WTC11 (cell line): ENCODE data around the gene RGS16. TPM values are rescaled to one million over a fixed set of nuclear protein-coding genes. Genes with fewer than 3 reads are reported as not detected.

Experiments
- ATAC-seq: fragments of 200-7000 bp; cut with Tn5 transposase; 2 replicates; pipeline ENCODE4 v1.10.0; 2021; ENCODE audit warnings: mild to moderate bottlenecking, moderate library complexity
- CTCF ChIA-PET: fragments of 300-600 bp; sonication (Branson Sonifier 250); formaldehyde crosslinking; loops from one replicate; lab custom pipeline; 2021; ENCODE audit warnings: antibody characterized with exemption; lab: Charles Lee
- POLR2A ChIA-PET: fragments of 350-600 bp; sonication (Branson Sonifier 250); formaldehyde crosslinking; loops from one replicate; lab custom pipeline; 2021; ENCODE audit warnings: antibody characterized with exemption; lab: Charles Lee
- DNase-seq: peaks from one replicate; pipeline ENCODE4 v3.0.0; 2021; ENCODE audit warnings: low spot score
- H3K27ac Mint-ChIP-seq: 2 replicates; pipeline ENCODE4 v1.8.0; 2021; ENCODE audit warnings: mixed read lengths
- H3K27me3 Mint-ChIP-seq: 2 replicates; pipeline ENCODE4 v1.8.0; 2021; ENCODE audit warnings: low read depth, mild to moderate bottlenecking, moderate library complexity, mixed read lengths
- H3K36me3 Mint-ChIP-seq: 2 replicates; pipeline ENCODE4 v1.8.0; 2021; ENCODE audit warnings: mixed read lengths
- H3K4me1 Mint-ChIP-seq: 2 replicates; pipeline ENCODE4 v1.8.0; 2022; ENCODE audit warnings: mixed read lengths
- H3K4me3 Mint-ChIP-seq: 2 replicates; pipeline ENCODE4 v1.8.0; 2021; ENCODE audit warnings: mild to moderate bottlenecking, moderate library complexity, mixed read lengths
- H3K9me3 Mint-ChIP-seq: 2 replicates; pipeline ENCODE4 v1.8.0; 2021; ENCODE audit warnings: mixed read lengths
- ATF3 ChIP-seq: sonication (generic); formaldehyde crosslinking; conservative IDR thresholded peaks from 2 replicates; pipeline ENCODE4 v1.8.1; 2022; ENCODE audit warnings: mild to moderate bottlenecking, missing genetic modification reagents
- ESRRA ChIP-seq: sonication (generic); formaldehyde crosslinking; IDR thresholded peaks from 2 replicates; pipeline ENCODE4 v1.8.1; 2022; ENCODE audit warnings: mild to moderate bottlenecking, missing genetic modification reagents, borderline replicate concordance
- HMGA2 ChIP-seq: fragments of 250-450 bp; sonication (Bioruptor Pico); IDR thresholded peaks from 2 replicates; pipeline ENCODE4 v1.4.0; 2021; ENCODE audit warnings: mild to moderate bottlenecking, moderate library complexity
- HMGXB4 ChIP-seq: sonication (generic); formaldehyde crosslinking; IDR thresholded peaks from 2 replicates; pipeline ENCODE4 v1.8.1; 2023; ENCODE audit warnings: mild to moderate bottlenecking, moderate library complexity, missing genetic modification reagents
- KAT7 ChIP-seq: sonication (generic); formaldehyde crosslinking; IDR thresholded peaks from 2 replicates; pipeline ENCODE4 v1.8.1; 2023; ENCODE audit warnings: missing genetic modification reagents, mild to moderate bottlenecking, borderline replicate concordance
- NFATC4 ChIP-seq: fragments of 250-450 bp; sonication (Bioruptor Pico); IDR thresholded peaks from 2 replicates; pipeline ENCODE4 v1.9.0; 2021; ENCODE audit warnings: mild to moderate bottlenecking
- TEAD4 ChIP-seq: sonication (generic); formaldehyde crosslinking; IDR thresholded peaks from 2 replicates; pipeline ENCODE4 v1.8.0; 2022; ENCODE audit warnings: mild to moderate bottlenecking, missing genetic modification reagents
- ZBTB43 ChIP-seq: sonication (generic); formaldehyde crosslinking; IDR thresholded peaks from 2 replicates; pipeline ENCODE4 v1.8.1; 2023; ENCODE audit warnings: mild to moderate bottlenecking, missing genetic modification reagents
- ZNF121 ChIP-seq: sonication (generic); formaldehyde crosslinking; IDR thresholded peaks from 2 replicates; pipeline ENCODE4 v1.8.0; 2023; ENCODE audit warnings: missing genetic modification reagents
- ZNF138 ChIP-seq: sonication (generic); formaldehyde crosslinking; conservative IDR thresholded peaks from 2 replicates; pipeline ENCODE4 v1.8.1; 2022; ENCODE audit warnings: mild to moderate bottlenecking, moderate library complexity, missing genetic modification reagents
- ZNF396 ChIP-seq: fragments of 250-450 bp; sonication (Bioruptor Pico); IDR thresholded peaks from 2 replicates; pipeline ENCODE4 v1.8.0; 2021; ENCODE audit warnings: mild to moderate bottlenecking, moderate library complexity, borderline replicate concordance
- ZNF512 ChIP-seq: sonication (generic); formaldehyde crosslinking; IDR thresholded peaks from 2 replicates; pipeline ENCODE4 v1.8.1; 2022; ENCODE audit warnings: missing genetic modification reagents, borderline replicate concordance
- ZSCAN18 ChIP-seq: fragments of 250-450 bp; sonication (Bioruptor Pico); IDR thresholded peaks from 2 replicates; pipeline ENCODE4 v2.1.2; 2022; ENCODE audit warnings: mild to moderate bottlenecking, moderate library complexity
- total RNA-seq: library from RNA; stranded (reverse); gene quantifications from 3 replicates; pipeline ENCODE4 v1.2.3, GENCODE V29; 2021
- TF ChIP-seq, protein P1 (sequence below): sonication (generic); formaldehyde crosslinking; IDR thresholded peaks from 2 replicates; pipeline ENCODE4 v1.8.0; 2023; ENCODE audit warnings: missing genetic modification reagents
- TF ChIP-seq, protein P2 (sequence below): fragments of 250-450 bp; sonication (Bioruptor Pico); conservative IDR thresholded peaks from 2 replicates; pipeline ENCODE4 v1.9.0; 2021; ENCODE audit warnings: mild to moderate bottlenecking
- TF ChIP-seq, protein P3 (sequence below): sonication (generic); formaldehyde crosslinking; conservative IDR thresholded peaks from 2 replicates; pipeline ENCODE4 v1.8.1; 2023; ENCODE audit warnings: mild to moderate bottlenecking, low read depth, missing genetic modification reagents, moderate library complexity
- TF ChIP-seq, protein P4 (sequence below): sonication (generic); formaldehyde crosslinking; IDR thresholded peaks from 2 replicates; pipeline ENCODE4 v1.8.1; 2023; ENCODE audit warnings: mild to moderate bottlenecking, missing genetic modification reagents, borderline replicate concordance
- TF ChIP-seq, protein P5 (sequence below): sonication (generic); formaldehyde crosslinking; IDR thresholded peaks from 2 replicates; pipeline ENCODE4 v1.8.0; 2022; ENCODE audit warnings: mild to moderate bottlenecking, missing genetic modification reagents

RGS16 gene
- total RNA-seq, 1 experiment from 2014 or later, result 17.8 TPM

DNA sequence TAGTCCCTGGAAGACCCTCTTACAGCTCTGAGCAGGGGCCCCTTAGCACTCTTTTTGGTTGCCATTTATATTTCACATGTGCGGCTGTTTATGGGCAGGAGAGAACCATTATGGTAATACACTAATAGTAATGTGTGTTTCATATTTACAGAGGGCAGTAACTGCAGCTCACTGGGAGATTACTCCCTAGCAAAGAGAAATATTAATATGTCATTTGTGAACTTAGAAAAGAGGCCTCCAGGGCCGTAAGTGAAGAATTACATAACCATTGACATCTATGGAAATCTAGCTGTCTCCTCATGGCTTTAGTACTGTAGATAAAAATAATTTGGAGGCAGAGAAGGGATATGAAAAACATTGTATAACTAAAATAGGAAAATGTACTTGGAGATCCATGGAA is 23.4 kb upstream of the RGS16 start:
- H3K27me3 Mint-ChIP-seq, result no peaks in the 10 kb centered on the region
- ChIA-PET CTCF (interaction anchor here (0.8 kb wide), 1 partner anchor 16 kb away, joined by 3 read pairs; no protein-coding TSS in a partner anchor), POLR2A (no interaction called here)
- ATAC-seq (no peak), DNase-seq (no peak)
- H3K9me3 Mint-ChIP-seq, result no peaks in the 10 kb centered on the region
- H3K4me1 Mint-ChIP-seq, result peaks cover 44% of the 10 kb centered on the region
- H3K4me3 Mint-ChIP-seq, result no peak overlapping the region
- H3K36me3 Mint-ChIP-seq, result no peaks in the 10 kb centered on the region
- TF ChIP-seq ZNF121, result no peak
- TF ChIP-seq, protein P1, sequence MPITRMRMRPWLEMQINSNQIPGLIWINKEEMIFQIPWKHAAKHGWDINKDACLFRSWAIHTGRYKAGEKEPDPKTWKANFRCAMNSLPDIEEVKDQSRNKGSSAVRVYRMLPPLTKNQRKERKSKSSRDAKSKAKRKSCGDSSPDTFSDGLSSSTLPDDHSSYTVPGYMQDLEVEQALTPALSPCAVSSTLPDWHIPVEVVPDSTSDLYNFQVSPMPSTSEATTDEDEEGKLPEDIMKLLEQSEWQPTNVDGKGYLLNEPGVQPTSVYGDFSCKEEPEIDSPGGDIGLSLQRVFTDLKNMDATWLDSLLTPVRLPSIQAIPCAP (CRISPR knock-in tag), result no peak
- TF ChIP-seq, protein P2, sequence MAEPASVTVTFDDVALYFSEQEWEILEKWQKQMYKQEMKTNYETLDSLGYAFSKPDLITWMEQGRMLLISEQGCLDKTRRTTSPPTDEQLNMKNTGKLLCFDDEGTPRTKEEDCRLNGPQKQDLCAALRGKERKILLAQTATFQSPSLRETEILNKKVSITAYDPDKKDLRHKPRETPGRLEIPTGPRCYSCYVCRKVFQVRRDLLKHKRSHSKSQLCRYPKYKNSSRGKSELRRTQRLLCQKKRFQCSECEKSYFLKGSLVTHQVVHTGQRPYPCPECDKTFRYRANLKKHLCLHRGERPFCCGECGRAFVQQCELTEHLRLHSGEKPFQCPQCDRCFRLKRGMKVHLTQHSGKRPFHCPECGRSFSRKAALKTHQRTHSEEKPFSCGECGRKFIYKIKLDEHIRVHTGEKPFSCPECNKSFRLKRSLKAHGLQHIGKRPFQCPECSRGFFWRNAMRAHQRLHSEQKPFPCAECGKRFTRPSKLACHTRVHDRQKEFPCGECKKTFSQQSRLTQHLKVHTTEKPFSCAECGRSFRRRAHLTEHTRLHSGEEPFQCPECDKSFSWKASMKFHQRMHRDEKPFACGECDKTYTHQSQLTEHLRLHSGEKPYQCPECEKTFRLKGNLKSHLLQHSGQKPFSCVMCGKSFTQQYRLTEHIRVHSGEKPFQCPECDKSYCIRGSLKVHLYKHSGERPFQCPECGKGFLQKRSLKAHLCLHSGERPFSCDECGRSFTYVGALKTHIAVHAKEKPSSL, result no peak
- TF ChIP-seq, protein P3, sequence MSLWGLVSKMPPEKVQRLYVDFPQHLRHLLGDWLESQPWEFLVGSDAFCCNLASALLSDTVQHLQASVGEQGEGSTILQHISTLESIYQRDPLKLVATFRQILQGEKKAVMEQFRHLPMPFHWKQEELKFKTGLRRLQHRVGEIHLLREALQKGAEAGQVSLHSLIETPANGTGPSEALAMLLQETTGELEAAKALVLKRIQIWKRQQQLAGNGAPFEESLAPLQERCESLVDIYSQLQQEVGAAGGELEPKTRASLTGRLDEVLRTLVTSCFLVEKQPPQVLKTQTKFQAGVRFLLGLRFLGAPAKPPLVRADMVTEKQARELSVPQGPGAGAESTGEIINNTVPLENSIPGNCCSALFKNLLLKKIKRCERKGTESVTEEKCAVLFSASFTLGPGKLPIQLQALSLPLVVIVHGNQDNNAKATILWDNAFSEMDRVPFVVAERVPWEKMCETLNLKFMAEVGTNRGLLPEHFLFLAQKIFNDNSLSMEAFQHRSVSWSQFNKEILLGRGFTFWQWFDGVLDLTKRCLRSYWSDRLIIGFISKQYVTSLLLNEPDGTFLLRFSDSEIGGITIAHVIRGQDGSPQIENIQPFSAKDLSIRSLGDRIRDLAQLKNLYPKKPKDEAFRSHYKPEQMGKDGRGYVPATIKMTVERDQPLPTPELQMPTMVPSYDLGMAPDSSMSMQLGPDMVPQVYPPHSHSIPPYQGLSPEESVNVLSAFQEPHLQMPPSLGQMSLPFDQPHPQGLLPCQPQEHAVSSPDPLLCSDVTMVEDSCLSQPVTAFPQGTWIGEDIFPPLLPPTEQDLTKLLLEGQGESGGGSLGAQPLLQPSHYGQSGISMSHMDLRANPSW (CRISPR knock-in tag), result no peak
- TF ChIP-seq ATF3 (CRISPR knock-in tag), result no peak
- no peak for TF ChIP-seq ZNF138
- TF ChIP-seq ZNF396 (CRISPR knock-in tag), result no peak
- no peak for TF ChIP-seq TEAD4 (CRISPR knock-in tag)
- no peak for TF ChIP-seq ZSCAN18 (CRISPR knock-in tag)
- no peak for TF ChIP-seq HMGA2 (CRISPR knock-in tag)
- TF ChIP-seq ZBTB43 (CRISPR knock-in tag), result no peak
- TF ChIP-seq, protein P4, sequence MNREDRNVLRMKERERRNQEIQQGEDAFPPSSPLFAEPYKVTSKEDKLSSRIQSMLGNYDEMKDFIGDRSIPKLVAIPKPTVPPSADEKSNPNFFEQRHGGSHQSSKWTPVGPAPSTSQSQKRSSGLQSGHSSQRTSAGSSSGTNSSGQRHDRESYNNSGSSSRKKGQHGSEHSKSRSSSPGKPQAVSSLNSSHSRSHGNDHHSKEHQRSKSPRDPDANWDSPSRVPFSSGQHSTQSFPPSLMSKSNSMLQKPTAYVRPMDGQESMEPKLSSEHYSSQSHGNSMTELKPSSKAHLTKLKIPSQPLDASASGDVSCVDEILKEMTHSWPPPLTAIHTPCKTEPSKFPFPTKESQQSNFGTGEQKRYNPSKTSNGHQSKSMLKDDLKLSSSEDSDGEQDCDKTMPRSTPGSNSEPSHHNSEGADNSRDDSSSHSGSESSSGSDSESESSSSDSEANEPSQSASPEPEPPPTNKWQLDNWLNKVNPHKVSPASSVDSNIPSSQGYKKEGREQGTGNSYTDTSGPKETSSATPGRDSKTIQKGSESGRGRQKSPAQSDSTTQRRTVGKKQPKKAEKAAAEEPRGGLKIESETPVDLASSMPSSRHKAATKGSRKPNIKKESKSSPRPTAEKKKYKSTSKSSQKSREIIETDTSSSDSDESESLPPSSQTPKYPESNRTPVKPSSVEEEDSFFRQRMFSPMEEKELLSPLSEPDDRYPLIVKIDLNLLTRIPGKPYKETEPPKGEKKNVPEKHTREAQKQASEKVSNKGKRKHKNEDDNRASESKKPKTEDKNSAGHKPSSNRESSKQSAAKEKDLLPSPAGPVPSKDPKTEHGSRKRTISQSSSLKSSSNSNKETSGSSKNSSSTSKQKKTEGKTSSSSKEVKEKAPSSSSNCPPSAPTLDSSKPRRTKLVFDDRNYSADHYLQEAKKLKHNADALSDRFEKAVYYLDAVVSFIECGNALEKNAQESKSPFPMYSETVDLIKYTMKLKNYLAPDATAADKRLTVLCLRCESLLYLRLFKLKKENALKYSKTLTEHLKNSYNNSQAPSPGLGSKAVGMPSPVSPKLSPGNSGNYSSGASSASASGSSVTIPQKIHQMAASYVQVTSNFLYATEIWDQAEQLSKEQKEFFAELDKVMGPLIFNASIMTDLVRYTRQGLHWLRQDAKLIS (CRISPR knock-in tag), result no peak
- no peak for TF ChIP-seq KAT7 (CRISPR knock-in tag)
- TF ChIP-seq, protein P5, sequence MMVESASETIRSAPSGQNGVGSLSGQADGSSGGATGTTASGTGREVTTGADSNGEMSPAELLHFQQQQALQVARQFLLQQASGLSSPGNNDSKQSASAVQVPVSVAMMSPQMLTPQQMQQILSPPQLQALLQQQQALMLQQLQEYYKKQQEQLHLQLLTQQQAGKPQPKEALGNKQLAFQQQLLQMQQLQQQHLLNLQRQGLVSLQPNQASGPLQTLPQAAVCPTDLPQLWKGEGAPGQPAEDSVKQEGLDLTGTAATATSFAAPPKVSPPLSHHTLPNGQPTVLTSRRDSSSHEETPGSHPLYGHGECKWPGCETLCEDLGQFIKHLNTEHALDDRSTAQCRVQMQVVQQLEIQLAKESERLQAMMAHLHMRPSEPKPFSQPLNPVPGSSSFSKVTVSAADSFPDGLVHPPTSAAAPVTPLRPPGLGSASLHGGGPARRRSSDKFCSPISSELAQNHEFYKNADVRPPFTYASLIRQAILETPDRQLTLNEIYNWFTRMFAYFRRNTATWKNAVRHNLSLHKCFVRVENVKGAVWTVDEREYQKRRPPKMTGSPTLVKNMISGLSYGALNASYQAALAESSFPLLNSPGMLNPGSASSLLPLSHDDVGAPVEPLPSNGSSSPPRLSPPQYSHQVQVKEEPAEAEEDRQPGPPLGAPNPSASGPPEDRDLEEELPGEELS (CRISPR knock-in tag), result no peak
- TF ChIP-seq ESRRA (CRISPR knock-in tag), result no peak
- no peak for TF ChIP-seq ZNF512
- no peak for TF ChIP-seq HMGXB4 (CRISPR knock-in tag)
- no peak for TF ChIP-seq NFATC4 (CRISPR knock-in tag)
- TF ChIP-seq, all 79 proteins: peak for 0
- H3K27ac Mint-ChIP-seq, result no peak overlapping the region
